C4-2B (cell line): ENCODE data around the gene CYGB.

Experiments
- H3K27ac ChIP-seq: fragments of 450-650 bp; 2 replicates; pipeline ENCODE4 v1.5.1; 2017
- ZFX ChIP-seq: fragments of 450-650 bp; IDR thresholded peaks from 2 replicates; pipeline ENCODE4 v1.6.1; 2017
- TF ChIP-seq, protein P1 (sequence below): fragments of 450-650 bp; conservative IDR thresholded peaks from 2 replicates; pipeline ENCODE4 v1.5.1; 2017; ENCODE audit warnings: mild to moderate bottlenecking

CYGB gene

DNA sequence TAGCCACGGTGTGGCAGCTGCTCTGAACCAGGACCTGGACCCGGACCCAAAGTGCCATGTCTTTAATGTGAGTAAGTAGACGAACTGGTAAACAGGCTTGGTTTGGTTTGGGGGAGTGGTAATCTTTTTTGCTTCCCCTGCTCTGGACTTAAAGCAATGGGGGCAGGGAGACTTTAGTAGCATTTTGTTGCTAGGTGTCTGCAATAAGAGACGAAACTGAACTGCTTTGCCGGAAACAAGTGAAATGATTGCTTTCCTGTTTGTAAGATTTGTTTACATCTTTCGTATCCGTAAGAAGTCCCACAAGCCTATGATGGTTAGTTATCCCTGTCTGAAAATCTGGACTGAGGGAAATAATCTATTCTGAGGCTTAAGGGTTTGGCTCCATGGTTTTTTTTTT lies 23.8 kb upstream of the CYGB start:
- no peak overlapping the region; the same call in 1 of the 2 replicates for H3K27ac ChIP-seq
- TF ChIP-seq ZFX: no peak
- TF ChIP-seq, protein P1, sequence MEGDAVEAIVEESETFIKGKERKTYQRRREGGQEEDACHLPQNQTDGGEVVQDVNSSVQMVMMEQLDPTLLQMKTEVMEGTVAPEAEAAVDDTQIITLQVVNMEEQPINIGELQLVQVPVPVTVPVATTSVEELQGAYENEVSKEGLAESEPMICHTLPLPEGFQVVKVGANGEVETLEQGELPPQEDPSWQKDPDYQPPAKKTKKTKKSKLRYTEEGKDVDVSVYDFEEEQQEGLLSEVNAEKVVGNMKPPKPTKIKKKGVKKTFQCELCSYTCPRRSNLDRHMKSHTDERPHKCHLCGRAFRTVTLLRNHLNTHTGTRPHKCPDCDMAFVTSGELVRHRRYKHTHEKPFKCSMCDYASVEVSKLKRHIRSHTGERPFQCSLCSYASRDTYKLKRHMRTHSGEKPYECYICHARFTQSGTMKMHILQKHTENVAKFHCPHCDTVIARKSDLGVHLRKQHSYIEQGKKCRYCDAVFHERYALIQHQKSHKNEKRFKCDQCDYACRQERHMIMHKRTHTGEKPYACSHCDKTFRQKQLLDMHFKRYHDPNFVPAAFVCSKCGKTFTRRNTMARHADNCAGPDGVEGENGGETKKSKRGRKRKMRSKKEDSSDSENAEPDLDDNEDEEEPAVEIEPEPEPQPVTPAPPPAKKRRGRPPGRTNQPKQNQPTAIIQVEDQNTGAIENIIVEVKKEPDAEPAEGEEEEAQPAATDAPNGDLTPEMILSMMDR: no peak

DNA sequence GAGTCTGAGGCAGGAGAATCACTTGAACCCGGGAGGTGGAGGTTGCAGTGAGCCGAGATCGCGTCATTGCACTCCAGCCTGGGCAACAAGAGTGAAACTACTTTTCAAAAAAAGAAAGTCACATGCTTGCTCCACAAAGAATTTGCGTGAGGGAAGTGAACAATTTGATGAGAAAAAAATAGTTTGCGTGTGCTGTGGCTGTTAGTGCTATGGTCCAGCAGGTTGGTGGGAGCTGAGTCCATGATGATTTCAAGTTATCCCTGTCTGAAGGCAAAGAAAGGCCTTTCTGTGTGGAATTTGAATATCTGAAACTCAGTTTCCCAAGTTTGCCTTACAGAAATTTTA lies 23.3 kb upstream of the CYGB start:
- TF ChIP-seq ZFX: no peak
- TF ChIP-seq, protein P1: no peak
- H3K27ac ChIP-seq: no peak overlapping the region; the same call in 1 of the 2 replicates

DNA sequence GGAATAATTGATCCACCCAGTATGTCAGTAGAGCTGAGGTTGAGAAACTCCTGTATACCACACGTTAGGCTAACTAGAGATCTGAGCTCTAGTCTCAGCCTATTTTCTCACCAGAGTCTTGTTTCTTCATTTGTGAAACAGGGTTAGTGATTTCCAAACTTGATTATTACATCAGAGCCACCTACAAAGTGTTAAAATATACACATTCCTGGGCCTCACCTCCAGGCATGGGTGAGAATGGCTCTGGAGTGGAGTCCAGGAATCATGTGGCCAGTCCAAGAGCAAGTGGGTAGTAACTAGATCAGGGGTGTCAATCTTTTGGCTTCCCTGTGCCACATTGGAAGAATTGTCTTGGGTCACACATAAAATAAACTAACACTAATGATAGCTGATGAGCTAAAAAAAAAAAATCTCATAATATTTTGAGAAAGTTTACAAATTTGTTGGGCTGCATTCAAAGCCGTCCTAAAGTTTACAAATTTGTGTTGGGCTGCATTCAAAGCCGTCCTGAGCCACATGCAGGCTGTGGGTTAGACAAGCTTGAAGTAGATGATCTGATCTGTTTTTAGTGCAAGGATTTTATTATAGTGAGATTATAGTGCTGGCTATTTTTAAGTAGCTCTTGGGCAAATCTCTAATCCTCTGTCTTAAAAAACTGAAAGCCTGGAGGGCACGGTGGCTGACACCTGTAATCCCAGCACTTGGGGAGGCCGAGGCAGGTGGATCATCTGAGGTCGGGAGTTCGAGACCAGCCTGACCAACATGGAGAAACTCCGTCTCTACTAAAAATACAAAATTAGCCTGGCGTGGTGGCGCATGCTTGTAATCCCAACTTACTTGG lies 22.7 kb upstream of the CYGB start:
- H3K27ac ChIP-seq: peak overlapping the region; percentile 97; the same call in 1 of the 2 replicates
- TF ChIP-seq, protein P1: no peak
- TF ChIP-seq ZFX: no peak

DNA sequence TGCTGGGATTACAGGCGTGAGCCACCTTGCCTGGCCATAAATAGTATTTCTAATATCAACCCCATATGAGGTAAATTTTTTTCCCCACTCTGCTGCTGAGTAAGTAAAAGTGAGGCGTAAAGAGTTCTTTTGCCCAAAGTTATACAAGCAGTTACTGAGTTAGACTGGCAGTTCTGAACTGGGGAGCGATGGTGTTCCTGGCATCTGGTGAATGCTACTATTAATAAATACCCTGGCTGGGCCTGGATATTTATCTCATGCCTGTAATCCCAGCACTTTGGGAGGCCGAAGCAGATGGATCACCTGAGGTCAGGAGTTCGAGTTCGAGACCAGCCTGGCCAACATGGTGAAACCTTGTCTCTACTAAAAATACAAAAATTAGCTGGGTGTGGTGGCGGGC lies 22.0 kb upstream of the CYGB start:
- peak overlapping the region; percentile 97 for H3K27ac ChIP-seq

DNA sequence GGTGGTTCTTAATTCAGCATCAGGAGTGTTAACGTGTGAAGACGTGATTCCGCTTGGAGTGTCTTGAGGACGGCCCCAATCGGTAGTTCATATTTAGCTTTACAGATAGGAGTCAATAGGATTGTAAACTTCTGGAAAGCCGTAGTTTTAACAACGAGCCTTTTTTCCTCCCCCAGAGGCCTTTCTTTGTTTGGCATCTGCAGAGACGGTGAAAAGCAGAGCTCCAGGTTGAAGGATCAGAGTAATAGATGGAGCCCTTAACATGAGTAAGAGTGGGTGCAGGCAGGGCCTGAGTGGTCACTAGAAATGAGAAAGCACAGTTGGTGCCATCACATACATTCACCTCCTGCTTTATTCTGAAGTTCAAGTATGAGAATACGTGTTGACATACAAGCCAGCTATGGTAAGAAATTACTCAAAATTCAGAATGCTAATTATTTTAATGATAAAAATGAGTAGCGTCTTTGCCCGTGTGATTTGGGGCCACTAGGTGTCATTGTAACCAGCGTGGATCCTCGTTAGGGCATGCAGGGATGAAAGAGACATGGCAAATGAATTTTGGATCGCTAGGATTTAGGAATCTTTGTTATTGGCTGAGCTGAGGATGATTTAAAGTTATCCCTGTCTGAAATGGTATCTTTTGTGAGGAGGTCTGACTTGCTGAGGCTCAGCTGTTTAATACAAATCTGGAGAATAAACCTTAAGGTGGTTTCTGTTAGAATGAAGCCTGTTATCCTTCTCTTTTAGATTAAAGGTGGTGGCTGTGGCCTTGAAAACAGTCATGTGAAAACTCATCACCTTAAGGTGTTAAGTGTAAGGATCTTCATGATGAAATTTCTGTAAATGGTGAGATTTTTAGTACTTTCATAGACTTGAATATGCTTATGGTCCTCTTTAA lies 20.9 kb upstream of the CYGB start:
- H3K27ac ChIP-seq: peak overlapping the region; percentile 97
- TF ChIP-seq ZFX: no peak
- TF ChIP-seq, protein P1: peak; percentile 86

DNA sequence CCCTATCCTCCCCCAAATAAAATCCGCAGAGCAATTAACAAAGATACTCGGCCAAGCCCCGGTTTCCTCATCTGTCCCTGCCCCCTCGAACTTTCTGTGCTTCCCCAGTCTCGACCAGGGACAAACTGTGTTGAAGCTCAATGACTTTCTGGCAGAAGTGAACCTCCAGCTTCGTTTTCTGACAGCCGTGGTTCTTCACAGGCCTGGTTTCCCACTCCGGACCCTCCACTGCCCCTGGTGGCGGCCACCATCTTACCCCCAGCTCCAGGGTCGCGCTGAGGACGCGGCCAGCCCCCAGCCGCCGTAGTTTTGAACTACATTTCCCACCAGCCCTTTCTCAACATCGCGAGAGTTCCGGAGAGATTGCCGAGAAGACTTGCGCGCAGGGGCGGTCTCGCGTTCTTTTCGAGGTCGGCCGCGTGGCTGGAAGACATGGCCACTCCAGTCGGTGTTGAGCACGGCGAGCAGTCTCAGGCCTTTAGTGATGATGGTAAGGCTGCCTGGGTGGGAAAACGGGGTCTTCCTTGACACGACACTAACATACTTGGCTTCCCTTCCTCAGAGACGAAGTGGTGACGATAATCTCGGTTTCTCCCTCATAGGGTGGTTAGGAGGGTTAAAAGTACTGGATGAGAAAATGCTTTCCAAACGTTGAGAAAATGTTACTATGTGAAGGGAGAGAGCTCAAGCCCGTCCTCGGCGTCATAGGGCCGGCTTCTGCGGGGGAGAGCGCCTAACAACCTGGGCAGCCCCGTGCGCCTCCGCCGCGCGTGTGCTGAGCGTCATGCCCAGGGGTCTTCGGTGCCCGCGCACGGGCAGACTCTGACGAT lies 20.1 kb upstream of the CYGB start:
- TF ChIP-seq, protein P1: peak; percentile 45
- no peak; the same call in 1 of the 2 replicates for TF ChIP-seq ZFX
- H3K27ac ChIP-seq: peak overlapping the region; percentile 97

DNA sequence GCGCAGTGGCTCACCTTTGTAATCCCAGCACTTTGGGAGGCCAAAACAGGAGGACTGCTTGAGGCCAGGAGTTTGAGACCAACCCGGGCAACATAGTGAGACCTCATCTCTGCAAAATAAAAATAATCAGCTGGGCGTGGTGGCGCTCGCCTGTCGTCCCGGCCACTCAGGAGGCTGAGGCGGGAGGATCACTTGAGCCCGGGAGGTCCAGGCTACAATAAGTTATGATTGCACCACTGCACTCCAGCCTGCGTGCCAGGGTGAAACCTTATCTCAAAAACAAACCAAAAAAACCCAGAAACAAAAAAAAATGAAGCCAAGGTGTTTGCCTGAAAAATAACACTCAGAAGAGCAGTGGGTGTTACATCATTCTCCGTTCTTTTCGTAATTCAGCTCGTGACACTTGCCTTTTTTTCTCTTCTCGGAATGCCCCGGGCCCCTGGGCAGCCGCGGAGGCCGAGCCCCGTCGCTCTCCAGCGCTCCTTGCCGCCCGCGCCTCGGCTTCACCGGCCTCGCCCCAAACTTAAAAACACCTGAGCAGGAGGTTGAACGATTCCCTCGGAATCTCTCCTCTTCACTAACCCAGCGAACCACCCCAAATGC lies 19.4 kb upstream of the CYGB start:
- peak; percentile 57; the same call in 1 of the 2 replicates for TF ChIP-seq ZFX
- TF ChIP-seq, protein P1: no peak
- peak overlapping the region; percentile 97 for H3K27ac ChIP-seq
